HG03378 (cell line): Measurements from ENCODE around the gene MYH7B.

Experiments used
- ATAC-seq: cut with Tn5 transposase; IDR thresholded peaks from one replicate; pipeline ENCODE4 v1.9.1; 2021; ENCODE audit warnings: mild to moderate bottlenecking, moderate library complexity; ENCODE audit not compliant: unreplicated experiment

Gene MYH7B

DNA sequence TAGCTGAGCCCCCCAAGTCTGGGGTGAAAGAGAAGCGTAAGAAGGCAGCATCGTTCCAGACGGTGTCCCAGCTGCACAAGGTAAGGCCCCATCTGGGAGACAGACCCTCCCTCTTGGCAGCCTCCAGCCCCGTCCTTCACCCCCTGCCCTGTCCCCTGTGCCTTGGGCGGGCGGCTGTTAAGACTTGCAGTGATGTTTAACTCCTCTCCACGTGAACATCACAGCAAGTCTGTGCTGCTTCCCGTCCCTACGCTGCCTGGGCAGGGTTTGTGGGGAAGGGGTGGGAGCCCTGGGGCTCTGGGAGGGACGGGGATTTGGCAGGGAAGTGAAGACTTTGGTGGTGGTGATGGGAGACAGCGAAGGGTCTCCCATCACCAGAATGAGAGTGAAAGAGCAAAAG is 34.6 kb downstream of the MYH7B start:
- no peak for ATAC-seq

DNA sequence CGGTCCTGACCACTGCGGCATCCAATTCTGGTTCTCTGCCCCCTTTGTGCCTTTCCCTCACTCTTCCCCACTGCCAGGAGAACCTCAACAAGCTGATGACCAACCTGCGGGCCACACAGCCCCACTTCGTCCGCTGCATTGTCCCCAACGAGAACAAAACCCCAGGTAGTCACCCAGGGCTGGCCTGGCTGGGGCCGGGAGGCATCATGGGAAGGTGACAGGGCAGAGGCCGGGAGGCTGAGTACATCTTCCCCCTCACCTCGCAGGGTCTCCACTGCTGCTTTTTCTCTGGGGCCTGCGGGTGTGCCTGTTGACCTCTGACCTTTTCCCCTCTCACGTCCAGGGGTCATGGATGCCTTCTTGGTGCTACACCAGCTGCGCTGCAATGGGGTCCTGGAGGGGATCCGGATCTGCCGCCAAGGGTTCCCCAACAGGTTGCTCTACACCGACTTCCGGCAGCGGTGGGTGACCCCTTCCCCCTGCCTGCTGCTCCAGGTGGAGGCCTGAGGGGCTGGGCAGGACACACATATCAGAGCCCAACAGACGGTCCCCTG is 35.1 kb downstream of the MYH7B start:
- no peak for ATAC-seq

DNA sequence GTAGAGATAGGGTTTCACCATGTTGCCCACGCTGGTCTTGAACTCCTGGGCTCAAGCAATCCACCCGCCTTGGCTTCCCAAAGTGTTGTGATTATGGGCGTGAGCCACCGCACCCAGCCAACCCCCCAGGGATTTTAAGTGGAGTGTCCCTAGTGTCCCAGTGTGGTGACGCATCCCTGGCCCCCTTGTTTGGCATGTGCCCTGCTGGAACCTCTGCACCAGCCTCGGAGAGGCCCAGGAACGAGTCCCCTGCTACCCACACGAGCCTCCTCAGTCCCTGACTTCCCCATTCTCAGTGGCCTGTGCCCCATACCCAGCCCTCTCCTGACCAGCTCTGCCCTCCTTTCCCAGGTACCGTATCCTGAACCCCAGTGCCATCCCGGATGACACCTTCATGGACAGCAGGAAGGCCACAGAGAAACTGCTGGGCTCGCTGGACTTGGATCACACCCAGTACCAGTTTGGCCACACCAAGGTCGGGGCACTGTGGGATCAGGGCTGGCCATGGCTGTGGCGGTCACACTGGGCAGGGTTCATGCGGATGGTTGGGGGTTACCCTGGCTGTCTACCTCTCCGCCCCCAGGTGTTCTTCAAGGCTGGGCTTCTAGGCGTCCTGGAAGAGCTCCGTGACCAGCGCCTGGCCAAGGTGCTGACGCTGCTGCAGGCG is 37.2 kb downstream of the MYH7B start:
- no peak for ATAC-seq

DNA sequence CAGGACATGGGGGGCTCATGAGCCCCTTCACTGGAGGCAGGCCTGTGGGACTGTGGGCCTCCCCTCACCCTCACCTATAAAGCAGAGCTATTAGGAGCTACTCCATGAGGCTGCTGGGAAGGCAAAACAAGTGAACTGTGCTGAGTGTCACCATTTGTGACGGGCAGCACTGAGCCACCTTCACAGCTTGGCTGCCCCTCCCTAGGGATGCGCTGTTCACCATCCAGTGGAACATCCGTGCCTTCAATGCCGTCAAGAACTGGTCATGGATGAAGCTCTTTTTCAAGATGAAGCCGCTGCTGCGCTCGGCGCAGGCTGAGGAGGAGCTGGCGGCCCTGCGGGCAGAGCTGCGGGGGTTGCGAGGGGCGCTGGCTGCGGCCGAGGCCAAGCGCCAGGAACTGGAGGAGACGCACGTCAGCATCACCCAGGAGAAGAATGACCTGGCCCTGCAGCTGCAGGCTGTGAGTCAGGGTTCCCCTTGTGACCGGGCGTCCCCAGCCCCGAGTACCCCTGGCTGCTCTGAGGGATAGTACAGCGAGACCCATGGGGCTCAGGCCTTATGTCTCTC is 38.4 kb downstream of the MYH7B start:
- no peak for ATAC-seq

DNA sequence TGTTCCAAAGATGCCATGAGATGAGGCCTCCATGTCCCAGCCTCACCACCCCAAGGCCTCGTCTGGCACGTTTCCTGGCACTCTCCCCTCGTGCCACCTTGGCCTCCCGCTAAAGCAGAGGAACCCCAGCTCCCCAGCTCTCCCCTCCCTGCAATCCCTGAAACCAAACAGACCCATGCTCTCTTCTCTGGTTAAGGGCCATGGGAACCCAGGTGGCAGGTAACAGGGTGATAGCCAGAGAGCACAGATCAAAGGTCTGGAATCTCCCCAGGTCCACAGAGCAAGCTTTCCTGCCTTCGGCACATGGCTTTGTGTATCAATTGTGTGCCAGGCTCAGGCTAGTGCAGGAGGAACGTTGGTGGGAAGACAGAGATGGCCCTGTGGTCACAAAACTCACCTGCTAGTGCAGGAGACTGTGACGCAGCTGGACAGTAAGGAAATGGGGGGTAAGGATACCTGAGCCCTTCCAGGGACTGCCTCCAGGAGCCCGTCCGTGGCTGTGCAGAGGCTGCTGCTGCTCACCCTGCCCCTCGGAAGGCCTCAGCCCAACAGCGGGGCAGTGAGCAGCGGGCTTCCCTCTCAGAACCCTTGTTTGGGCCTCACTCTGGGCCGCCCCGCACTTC is 39.0 kb downstream of the MYH7B start:
- no peak for ATAC-seq

DNA sequence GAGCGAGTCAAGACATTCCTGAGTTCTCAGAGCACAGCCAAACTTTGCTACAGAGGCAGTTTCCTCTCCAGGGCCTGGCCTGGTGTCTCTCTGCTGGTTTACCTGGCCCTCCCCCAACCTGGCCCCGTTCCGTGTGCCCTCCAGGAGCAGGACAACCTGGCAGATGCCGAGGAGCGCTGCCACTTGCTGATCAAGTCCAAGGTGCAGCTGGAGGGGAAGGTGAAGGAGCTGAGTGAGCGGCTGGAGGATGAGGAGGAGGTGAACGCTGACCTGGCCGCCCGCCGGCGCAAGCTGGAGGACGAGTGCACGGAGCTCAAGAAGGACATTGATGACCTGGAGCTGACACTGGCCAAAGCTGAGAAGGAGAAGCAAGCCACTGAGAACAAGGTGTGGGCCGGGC is 39.5 kb downstream of the MYH7B start:
- ATAC-seq = no peak

DNA sequence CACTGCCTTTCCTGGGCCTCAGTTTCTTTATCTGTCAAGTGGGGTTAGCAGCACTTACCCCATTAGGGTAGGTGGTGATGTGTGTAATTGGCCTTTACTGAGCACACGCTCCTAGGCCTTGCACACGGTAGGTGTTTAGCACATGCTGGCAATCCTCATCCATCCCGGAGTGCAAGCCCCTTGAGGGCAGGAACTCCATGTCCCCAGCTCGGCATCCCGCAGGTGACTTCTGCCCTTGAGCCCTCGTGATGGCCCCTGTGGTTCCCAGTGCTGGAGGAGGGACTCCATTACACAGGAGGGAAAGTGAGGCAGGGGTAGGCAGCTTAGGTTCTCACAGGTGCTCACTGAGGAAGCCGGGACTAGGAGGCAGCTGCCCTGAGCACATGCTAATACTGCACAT is 40.0 kb downstream of the MYH7B start:
- ATAC-seq = no peak

DNA sequence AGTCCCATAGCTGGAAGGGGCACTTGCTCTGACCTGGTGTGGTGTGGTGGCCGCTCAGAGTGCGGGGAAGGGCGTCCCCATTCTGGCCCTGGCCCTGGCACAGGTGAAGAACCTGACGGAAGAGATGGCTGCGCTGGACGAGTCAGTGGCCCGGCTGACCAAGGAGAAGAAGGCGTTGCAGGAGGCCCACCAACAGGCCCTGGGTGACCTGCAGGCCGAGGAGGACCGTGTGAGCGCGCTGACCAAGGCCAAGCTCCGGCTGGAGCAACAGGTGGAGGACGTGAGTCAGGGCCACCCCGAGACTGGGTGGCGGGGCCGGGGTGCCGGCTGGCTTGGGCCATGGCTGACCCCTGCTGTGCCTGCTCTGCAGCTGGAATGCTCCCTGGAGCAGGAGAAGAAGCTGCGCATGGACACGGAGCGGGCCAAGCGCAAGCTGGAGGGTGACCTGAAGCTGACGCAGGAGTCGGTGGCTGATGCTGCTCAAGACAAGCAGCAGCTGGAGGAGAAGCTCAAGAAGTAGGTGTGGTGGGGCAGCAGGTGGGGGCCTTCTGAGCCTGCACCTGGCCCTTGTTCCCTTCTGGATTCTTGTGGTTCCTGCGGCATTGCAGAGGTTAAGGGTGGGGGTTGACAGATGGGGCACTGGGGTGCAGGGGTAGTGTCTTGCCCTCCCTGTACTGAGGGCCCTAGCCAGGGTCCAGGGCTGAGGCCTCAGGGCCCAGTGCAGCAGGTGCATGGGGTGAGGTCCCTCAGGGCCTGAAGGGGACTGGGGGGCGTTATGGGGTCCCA is 40.8 kb downstream of the MYH7B start:
- ATAC-seq = no peak

DNA sequence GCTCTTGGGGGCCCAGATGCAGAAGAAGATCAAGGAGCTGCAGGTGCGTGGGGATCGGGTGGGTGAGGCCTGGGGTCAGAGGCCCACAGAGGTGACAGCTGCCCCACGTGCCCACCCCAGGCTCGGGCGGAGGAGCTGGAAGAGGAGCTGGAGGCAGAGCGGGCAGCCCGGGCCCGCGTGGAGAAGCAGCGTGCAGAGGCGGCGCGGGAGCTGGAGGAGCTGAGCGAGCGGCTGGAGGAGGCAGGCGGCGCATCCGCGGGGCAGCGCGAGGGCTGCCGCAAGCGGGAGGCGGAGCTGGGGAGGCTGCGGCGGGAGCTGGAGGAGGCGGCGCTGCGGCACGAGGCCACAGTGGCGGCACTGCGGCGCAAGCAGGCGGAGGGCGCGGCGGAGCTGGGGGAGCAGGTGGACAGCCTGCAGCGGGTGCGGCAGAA is 41.5 kb downstream of the MYH7B start:
- ATAC-seq = no peak

DNA sequence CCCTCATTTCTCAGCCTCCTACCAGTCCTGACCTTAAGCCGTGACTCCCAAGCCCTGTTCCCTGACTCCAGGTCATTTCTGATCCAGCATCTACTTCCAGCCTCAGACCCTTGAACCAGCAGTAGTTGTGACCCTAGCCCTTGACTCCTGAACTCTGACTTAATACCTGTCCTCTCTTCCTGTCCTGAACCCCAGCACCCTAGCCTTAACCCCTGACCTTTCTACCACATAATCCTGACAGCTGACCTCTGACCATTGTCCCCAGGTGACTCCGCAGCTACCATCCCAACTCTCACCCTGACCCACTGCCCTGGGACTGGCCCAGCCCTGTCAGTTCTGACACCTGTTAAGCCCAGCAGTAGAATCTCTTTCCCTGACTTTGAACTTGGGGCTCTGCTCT is 42.1 kb downstream of the MYH7B start:
- ATAC-seq = no peak

DNA sequence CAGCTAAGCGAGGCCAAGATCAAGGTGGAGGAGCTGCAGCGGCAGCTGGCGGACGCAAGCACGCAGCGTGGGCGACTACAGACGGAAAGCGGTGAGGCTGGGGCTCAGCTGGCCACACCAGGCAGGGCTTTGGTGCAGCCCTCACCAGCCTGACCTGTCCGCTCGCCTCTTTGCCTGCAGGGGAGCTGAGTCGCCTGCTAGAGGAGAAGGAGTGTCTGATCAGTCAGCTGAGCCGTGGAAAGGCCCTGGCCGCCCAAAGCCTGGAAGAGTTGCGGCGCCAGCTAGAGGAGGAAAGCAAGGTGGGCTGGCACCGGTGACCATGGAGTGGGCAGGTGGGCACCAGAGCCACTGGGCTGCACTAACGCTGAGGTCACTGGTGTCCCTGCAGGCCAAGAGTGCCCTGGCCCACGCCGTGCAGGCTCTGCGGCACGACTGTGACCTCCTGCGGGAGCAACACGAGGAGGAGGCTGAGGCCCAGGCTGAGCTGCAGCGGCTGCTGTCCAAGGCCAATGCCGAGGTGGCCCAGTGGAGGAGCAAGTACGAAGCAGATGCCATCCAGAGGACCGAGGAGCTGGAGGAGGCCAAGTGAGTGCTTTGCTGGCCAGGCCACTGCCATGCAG is 42.8 kb downstream of the MYH7B start:
- ATAC-seq = no peak

DNA sequence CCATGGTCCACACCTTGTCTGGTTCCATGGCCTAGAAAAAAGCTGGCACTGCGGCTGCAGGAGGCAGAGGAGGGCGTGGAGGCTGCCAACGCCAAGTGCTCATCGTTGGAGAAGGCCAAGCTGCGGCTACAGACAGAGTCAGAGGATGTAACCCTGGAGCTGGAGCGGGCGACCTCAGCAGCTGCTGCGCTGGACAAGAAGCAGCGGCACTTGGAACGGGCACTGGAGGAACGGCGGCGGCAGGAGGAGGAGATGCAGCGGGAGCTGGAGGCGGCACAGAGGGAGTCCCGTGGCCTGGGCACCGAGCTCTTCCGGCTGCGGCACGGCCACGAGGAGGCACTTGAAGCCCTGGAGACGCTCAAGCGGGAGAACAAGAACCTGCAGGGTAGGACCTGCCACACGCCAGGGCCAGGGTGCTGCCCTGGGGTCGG is 43.4 kb downstream of the MYH7B start:
- ATAC-seq = no peak

DNA sequence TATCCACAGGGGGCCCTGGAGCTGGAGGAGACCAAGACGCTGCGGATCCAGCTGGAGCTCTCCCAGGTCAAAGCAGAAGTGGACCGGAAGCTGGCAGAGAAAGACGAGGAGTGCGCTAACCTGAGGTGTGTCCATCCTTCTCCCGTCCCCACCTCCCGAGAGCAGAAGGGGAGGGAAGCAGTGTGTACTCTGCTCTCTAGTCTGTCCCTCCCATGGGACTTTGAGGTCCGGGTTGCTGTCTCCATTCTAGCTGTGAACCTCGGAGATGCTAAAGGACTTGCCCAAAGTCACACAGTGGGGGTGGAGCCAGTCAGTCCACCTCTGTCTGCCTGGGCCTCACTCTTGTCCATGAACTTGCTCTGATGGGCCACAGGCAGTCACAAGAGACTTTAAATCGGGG is 44.1 kb downstream of the MYH7B start:
- no peak for ATAC-seq

DNA sequence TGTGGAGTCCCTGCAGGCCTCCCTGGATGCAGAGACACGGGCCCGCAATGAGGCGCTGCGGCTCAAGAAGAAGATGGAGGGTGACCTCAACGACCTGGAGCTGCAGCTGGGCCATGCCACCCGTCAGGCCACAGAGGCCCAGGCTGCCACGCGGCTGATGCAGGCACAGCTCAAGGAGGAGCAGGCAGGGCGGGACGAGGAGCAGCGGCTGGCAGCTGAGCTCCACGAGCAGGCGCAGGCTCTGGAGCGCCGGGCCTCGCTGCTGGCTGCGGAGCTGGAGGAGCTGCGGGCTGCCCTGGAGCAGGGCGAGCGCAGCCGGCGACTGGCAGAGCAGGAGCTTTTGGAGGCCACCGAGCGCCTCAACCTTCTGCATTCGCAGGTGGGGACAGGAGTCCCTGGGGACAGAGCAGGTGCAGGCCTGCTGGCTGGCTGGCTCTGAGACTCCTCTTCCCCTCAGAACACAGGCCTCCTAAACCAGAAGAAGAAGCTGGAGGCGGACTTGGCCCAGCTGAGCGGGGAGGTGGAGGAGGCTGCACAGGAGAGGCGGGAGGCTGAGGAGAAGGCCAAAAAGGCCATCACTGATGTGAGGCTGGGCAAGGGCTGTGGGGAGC is 44.7 kb downstream of the MYH7B start:
- no peak for ATAC-seq

DNA sequence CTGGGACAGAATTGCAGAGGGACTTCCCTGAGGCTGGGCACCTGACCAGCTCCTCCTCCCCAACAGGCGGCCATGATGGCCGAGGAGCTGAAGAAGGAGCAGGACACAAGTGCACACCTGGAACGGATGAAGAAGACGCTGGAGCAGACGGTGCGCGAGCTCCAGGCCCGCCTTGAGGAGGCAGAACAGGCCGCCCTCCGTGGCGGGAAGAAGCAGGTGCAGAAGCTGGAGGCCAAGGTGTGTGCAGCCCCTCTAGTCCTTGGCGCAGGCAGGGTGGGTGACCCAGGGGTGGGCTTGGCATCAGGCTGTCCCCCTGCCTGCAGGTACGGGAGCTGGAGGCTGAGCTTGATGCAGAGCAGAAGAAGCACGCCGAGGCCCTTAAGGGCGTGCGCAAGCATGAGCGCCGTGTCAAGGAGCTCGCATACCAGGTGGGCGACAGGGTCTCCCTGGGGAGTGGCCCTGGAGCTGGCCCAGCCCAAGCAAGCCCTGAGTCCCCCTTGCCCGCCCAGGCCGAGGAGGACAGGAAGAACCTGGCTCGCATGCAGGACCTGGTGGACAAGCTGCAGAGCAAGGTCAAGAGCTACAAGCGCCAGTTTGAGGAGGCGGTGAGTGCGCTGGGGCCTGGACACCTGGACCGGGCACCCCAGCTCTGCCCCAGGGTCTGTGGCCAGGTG is 45.4 kb downstream of the MYH7B start:
- ATAC-seq = no peak

DNA sequence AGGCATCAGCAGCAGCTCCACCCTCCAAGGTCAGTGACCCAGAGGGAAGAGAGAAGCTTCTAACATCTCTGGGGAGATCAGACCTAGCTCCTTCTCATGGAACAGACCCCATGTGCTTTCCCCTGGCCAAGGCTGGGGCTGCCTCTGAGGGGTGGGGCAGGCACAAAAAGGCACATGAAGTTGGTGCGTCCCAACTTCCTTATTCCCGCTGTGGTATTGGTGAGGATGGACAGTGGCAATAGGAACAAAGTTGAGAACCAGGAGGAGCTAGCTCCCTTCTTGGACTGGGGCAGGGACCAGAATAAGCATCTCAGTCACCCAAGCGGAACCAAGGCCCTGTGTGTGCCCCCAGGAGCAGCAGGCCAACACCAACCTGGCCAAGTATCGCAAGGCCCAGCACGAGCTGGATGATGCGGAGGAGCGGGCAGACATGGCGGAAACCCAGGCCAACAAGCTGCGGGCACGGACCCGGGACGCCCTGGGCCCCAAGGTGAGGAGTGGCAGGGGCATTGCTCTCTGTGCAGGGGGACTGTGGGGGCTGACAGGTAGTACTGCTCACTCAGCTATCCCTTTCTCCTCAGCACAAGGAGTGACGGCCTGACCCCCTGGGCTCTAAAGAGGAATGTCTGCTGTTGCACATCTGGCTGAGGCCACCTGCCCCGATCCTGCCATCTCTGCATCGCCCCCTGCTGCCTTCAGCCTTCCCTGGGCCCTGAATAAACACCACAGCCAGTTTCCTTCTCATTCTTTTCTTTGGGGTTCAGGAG is 46.1 kb downstream of the MYH7B start:
- no peak for ATAC-seq

DNA sequence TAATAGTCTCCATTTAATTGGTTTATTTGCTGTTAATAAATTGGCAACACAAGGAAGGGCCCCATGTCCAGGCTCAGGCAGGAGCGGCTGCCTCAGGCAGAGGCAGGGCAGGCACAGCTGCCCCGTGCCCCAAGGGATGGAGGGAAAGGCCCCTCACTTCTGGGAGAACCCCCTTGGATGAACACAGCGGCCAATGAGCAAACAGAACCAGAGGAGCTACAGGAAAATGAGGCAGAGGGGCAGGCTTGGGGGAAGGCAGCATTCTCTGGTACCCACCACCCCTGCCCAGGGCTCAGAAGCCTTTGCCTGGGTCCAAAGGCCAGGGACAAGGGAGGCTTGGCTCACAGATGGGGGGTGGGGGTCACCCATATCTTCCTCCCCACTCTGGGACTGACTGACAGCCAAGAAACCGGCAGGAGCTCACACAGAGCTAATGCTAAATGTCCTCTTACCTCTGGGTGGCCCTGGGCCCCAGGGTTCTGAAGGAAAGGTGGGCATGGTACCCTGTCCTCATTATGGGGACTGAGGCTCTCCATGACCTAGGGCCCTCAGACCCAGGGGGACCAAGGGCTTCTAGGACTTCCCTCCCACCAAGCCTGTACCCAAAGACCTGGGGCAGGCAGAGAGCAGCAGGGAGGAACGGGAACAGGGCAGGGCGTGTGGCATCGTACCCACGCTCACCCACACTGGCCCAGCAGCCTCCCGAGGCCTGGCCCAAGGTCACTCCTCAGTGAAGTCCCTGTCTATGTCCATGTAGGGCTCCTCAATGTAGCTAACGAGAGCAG is 47.0 kb downstream of the MYH7B start:
- no peak for ATAC-seq

DNA sequence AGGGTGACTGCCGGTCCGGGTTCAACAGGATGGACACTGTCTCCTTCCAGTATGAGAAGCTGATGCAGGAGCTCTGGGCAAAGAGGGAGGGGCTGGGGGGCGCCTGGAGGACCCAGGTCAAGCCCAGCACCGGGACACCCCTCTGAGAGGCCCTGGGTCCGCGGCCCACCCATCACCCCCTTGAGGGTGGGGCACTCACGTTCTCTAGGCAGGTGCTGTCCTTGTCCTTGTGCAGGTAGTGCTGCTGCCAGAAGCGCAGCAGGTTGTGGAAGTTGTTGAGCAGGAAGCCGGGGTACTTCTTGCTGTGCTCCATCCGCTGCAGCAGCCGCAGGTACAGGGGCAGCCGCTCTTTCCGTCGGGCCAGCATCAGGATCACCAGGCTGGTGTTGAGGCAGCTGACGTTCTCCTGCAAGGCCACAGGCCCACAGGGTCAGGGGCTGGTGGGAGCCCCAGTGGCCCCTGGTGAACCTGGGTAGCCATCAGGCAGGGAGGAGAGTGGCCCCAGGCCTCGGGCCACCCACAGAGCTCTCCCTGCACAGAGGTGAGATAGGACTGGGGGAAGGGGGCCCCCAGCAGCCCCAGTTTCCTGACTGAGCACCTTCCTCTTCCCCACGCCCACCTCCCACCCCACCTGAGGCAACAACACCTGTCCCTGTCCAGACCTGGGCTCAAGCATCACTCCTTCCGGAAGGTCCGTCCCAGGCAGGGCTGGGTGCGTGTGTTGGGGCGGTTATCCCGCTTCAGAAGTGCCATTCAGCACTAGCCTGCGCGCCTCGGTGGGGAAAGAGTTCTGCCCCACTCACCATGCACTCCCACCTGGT is 47.8 kb downstream of the MYH7B start:
- ATAC-seq = no peak
